Right atrium auricular region (tissue), 2 donors: ENCODE data around the gene RAB31. TPM values are rescaled to one million over a fixed set of nuclear protein-coding genes. Genes with fewer than 3 reads are reported as not detected.

Source experiments
- DNase-seq: peaks from one replicate; pipeline ENCODE4 v3.0.0-alpha.2; 2019; ENCODE audit warnings: low spot score
- H3K27ac ChIP-seq, 2 donors: fragments of 200-600 bp; sonication (generic); 1 replicate in 1 of 2; 2 replicates in 1 of 2; pipeline ENCODE4 v1.5.1; 2016 to 2019
- H3K27me3 ChIP-seq, 2 donors: fragments of 200-600 bp; sonication (generic); one replicate each; pipeline versions ENCODE4 v1.5.1 to v1.6.0; 2017 to 2019
- H3K36me3 ChIP-seq: fragments of 200-600 bp; sonication (generic); one replicate; pipeline ENCODE4 v1.5.1; 2016
- H3K4me1 ChIP-seq, 2 donors: fragments of 200-600 bp; sonication (generic); one replicate each; pipeline versions ENCODE4 v1.5.1 to v1.6.0; 2017 to 2019
- H3K4me3 ChIP-seq, 2 donors: fragments of 200-600 bp; sonication (generic); 1 replicate in 1 of 2; 2 replicates in 1 of 2; pipeline ENCODE4 v1.5.1; 2017 to 2019; ENCODE audit warnings: mild to moderate bottlenecking in 1 of 2, moderate library complexity in 1 of 2
- H3K9me3 ChIP-seq, 2 donors: fragments of 200-600 bp; sonication (generic); one replicate each; pipeline ENCODE4 v1.5.1; 2019
- total RNA-seq, 2 donors: library from RNA; depleted of rRNA; stranded (reverse); fragments of >200 nt; gene quantifications; one replicate each; pipeline ENCODE4 v1.1.0, GENCODE V29; 2016
- TF ChIP-seq, protein P1 (sequence below), 2 donors: fragments of 200-600 bp; sonication (generic); IDR thresholded peaks; one replicate each; pipeline ENCODE4 v1.5.1; 2019; ENCODE audit warnings: antibody characterized with exemption in 2 of 2

The RAB31 gene
- total RNA-seq, 2 donors from 2014 or later = 9.9 to 29.2 TPM

DNA sequence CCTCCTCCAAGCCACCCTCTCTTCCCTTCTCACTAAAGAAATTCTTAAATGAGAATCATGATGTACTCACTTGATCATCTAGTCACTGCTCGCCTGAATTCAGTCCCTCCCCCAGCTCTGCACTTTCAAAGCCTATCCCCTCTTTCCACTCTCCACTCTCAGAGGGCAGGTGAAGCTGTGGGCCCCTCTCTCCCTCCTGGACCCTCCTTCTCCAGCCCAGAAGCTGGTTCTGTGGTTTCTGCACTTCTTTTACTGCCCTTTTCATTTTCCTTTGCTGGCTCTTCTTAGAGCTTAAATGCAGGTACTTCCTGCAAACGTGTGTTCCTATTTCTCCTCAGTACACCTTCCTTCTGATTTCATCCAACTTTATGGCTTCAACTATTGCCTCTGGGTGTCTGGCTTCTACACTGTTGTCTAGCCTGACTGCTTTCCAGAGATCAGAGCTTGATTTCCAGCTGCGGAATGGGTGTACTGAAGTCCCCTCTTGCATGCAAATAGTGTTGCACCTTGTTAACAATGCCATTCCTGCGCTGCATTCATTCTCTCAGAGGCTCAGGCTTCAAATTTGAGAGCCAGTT is 162.4 kb downstream of the RAB31 start:
- no peak overlapping the region for H3K27ac ChIP-seq
- H3K4me3 ChIP-seq = no peak overlapping the region
- H3K36me3 ChIP-seq = no peaks in the 10 kb centered on the region
- H3K9me3 ChIP-seq = peaks cover 0 to 7% of the 10 kb centered on the region in 2 donors
- DNase-seq = no peak
- H3K27me3 ChIP-seq = no peaks in the 10 kb centered on the region
- TF ChIP-seq, protein P1, sequence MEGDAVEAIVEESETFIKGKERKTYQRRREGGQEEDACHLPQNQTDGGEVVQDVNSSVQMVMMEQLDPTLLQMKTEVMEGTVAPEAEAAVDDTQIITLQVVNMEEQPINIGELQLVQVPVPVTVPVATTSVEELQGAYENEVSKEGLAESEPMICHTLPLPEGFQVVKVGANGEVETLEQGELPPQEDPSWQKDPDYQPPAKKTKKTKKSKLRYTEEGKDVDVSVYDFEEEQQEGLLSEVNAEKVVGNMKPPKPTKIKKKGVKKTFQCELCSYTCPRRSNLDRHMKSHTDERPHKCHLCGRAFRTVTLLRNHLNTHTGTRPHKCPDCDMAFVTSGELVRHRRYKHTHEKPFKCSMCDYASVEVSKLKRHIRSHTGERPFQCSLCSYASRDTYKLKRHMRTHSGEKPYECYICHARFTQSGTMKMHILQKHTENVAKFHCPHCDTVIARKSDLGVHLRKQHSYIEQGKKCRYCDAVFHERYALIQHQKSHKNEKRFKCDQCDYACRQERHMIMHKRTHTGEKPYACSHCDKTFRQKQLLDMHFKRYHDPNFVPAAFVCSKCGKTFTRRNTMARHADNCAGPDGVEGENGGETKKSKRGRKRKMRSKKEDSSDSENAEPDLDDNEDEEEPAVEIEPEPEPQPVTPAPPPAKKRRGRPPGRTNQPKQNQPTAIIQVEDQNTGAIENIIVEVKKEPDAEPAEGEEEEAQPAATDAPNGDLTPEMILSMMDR (IDR thresholded peaks at IDR 0.05) = no peak
- peaks cover 0 to 6% of the 10 kb centered on the region in 2 donors for H3K4me1 ChIP-seq

DNA sequence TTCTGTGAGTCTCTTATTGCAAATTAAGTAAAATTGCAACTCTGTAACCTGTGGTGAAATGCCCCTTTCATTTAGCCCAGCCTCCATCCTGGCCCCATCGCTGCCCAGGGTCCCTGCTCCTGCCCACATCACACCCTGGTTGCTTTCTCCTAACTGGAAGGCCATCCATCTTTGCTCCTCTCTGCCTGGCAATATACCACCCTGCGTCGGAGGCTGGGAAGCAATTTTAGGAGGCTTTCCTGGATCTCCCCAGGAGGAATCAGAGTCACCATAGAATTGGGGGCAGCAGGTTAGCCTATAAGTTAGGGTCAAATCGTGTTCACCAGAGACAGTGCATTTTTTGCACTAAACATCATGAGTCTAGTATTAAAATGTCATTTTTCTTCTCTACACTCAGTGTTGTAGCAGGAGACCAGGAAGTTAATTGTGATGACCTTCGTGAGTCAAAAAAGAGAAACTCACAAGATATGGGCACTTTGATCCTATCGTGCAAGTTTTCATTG is 163.2 kb downstream of the RAB31 start:
- H3K36me3 ChIP-seq = no peaks in the 10 kb centered on the region
- no peaks in the 10 kb centered on the region for H3K9me3 ChIP-seq
- H3K27ac ChIP-seq = no peak overlapping the region
- TF ChIP-seq, protein P1 (IDR thresholded peaks at IDR 0.05) = no peak
- peaks cover 0 to 6% of the 10 kb centered on the region in 2 donors for H3K4me1 ChIP-seq
- H3K4me3 ChIP-seq = no peak overlapping the region
- no peak for DNase-seq
- H3K27me3 ChIP-seq = no peaks in the 10 kb centered on the region

DNA sequence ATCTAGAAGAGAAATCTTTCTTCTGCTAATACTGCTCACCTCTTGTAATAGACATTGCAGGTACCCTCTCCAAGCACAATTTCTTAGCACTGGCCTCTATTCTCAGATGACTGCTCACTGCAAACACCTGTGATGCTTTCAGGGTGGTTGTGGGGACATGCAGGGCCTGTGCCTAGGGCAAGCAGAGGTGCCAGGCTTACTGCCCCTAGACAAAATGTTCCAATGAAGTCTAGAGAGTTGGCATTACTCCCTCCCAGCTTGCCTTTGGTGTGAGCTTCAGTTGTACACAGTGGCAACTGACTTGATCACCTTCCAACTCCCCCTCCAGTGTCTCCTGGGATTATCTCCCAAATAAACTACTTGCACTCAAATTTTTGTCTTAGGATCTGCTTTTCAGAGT is 164.7 kb downstream of the RAB31 start:
- no peak overlapping the region for H3K4me3 ChIP-seq
- H3K27ac ChIP-seq = no peak overlapping the region
- no peaks in the 10 kb centered on the region for H3K9me3 ChIP-seq
- no peaks in the 10 kb centered on the region for H3K27me3 ChIP-seq
- no peak for DNase-seq
- TF ChIP-seq, protein P1 (IDR thresholded peaks at IDR 0.05) = no peak
- H3K36me3 ChIP-seq = no peaks in the 10 kb centered on the region
- peaks cover 0 to 11% of the 10 kb centered on the region in 2 donors for H3K4me1 ChIP-seq

GRCh38 chr18:9874728-9875127 is 166.6 kb downstream of the RAB31 start:
- no peaks in the 10 kb centered on the region for H3K36me3 ChIP-seq
- H3K9me3 ChIP-seq = no peaks in the 10 kb centered on the region
- no peak overlapping the region for H3K27ac ChIP-seq
- no peak overlapping the region for H3K4me3 ChIP-seq
- DNase-seq = no peak
- H3K27me3 ChIP-seq = no peaks in the 10 kb centered on the region
- H3K4me1 ChIP-seq = peaks cover 0 to 11% of the 10 kb centered on the region in 2 donors
- TF ChIP-seq, protein P1 (IDR thresholded peaks at IDR 0.05) = no peak

DNA sequence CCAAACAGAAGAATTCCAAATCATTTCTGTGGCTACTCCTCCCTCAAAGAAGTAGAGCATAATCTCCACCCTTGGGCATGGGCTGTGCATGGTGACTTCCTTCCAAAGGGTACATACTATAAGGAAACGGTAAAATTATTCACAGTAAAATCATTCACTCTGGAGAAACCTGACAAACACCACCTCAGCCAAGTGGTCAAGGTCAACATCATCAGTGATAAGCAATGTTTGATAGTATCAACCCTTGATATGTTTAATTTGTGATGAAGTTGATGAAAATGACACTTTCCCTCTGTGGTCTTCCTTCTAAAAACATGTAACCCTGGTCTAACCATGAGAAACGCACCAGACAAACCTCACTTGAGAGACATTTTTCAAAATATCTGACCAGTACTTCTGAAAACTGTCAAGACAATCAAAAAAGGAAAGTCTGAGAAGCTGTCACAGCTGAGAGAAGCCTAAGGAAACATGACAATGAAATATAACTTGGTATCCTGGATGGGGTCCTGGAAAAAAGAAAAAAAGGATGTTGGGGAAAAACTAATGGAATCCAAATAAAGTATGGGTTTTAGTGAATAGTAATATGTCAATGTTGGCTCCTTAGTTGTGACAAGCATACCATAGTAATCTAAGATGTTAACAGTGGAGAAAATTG is 168.2 kb downstream of the RAB31 start:
- Histone ChIP-seq H3K9me3 (no peaks in the 10 kb centered on the region), H3K4me3 (peak overlapping the region in 1 of 2 donors; percentile 24), H3K27ac (peak overlapping the region; percentile 60 to 67), H3K4me1 (peaks cover 0 to 5% of the 10 kb centered on the region in 2 donors), H3K36me3 (no peaks in the 10 kb centered on the region), H3K27me3 (no peaks in the 10 kb centered on the region)
- DNase-seq = peak; percentile 30
- TF ChIP-seq, protein P1 (IDR thresholded peaks at IDR 0.05) = no peak
